Breast epithelium (tissue), 3 donors: ENCODE measurements around the gene PRKG1.

Source experiments
- POLR2A ChIP-seq: fragments of 450-650 bp; IDR thresholded peaks from one replicate; pipeline ENCODE4 v1.6.1; 2016; ENCODE audit warnings: antibody characterized with exemption, mild to moderate bottlenecking, moderate library complexity
- POLR2AphosphoS5 ChIP-seq, 3 donors: sonication (generic); formaldehyde crosslinking; IDR thresholded peaks; one replicate each; pipeline ENCODE4 v1.6.1; 2017; ENCODE audit warnings: antibody characterized with exemption in 3 of 3
- TF ChIP-seq, protein P1 (sequence below), 3 donors: fragments of 450-650 bp; IDR thresholded peaks; one replicate each; pipeline ENCODE4 v1.5.1; 2016 to 2017; ENCODE audit warnings: antibody characterized with exemption in 3 of 3, mild to moderate bottlenecking in 3 of 3, moderate library complexity in 3 of 3

DNA sequence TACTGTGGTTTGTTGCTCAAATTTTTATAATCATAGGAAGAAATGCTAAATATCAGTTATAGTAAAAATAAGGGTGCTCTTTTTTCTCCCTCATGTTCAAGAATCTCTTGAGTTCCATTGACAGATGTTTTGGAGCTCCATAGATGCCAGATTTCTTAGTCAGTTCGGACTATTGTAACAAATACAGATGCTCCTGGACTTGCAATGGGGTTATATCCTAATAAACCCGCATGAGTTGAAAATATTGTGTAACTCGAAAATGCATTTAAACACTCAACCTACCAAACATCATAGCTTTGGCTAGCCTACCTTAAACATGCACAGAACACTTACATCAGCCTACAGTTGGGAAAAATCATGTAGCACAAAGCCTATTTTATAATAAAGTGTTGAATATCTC lies 725.8 kb downstream of the PRKG1 start:
- no peak for TF ChIP-seq POLR2A
- TF ChIP-seq, protein P1, sequence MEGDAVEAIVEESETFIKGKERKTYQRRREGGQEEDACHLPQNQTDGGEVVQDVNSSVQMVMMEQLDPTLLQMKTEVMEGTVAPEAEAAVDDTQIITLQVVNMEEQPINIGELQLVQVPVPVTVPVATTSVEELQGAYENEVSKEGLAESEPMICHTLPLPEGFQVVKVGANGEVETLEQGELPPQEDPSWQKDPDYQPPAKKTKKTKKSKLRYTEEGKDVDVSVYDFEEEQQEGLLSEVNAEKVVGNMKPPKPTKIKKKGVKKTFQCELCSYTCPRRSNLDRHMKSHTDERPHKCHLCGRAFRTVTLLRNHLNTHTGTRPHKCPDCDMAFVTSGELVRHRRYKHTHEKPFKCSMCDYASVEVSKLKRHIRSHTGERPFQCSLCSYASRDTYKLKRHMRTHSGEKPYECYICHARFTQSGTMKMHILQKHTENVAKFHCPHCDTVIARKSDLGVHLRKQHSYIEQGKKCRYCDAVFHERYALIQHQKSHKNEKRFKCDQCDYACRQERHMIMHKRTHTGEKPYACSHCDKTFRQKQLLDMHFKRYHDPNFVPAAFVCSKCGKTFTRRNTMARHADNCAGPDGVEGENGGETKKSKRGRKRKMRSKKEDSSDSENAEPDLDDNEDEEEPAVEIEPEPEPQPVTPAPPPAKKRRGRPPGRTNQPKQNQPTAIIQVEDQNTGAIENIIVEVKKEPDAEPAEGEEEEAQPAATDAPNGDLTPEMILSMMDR (IDR thresholded peaks at IDR 0.05): no peak
- no peak for TF ChIP-seq POLR2AphosphoS5 (IDR thresholded peaks at IDR 0.05)
